GM19324 (cell line): ENCODE data around the gene GRK1.

Experiments used
- ATAC-seq: cut with Tn5 transposase; IDR thresholded peaks from one replicate; pipeline ENCODE4 v1.9.1; 2021; ENCODE audit warnings: mild to moderate bottlenecking, moderate library complexity; ENCODE audit not compliant: unreplicated experiment, low FRiP score

GRK1 gene

GRCh38 chr13:113786262-113786841 lies 119.3 kb downstream of the GRK1 start:
- ATAC-seq, result no peak
